Lower lobe of right lung (tissue), 2 donors: ENCODE results near the gene MBLAC1. TPM values are rescaled to one million over a fixed set of nuclear protein-coding genes. Genes with fewer than 3 reads are reported as not detected.

ENCODE experiments used
- ATAC-seq, 2 donors: fragments of 200-7000 bp; cut with Tn5 transposase; one replicate each; pipeline ENCODE4 v1.9.1; 2020 to 2022; ENCODE audit warnings: mild to moderate bottlenecking in 2 of 2, moderate library complexity in 2 of 2
- DNase-seq: peaks from one replicate; pipeline ENCODE4 v3.0.0-alpha.2; 2020
- H3K27ac ChIP-seq: fragments of 200-600 bp; one replicate; pipeline ENCODE4 v1.8.0; 2022
- H3K27me3 ChIP-seq: fragments of 200-600 bp; one replicate; pipeline ENCODE4 v1.8.0; 2022; ENCODE audit warnings: low read depth
- H3K36me3 ChIP-seq: fragments of 200-600 bp; one replicate; pipeline ENCODE4 v1.8.0; 2022; ENCODE audit warnings: mild to moderate bottlenecking
- H3K4me1 ChIP-seq: fragments of 200-600 bp; one replicate; pipeline ENCODE4 v1.8.0; 2022
- H3K4me3 ChIP-seq: fragments of 200-600 bp; one replicate; pipeline ENCODE4 v1.8.0; 2022; ENCODE audit warnings: mild to moderate bottlenecking
- H3K9me3 ChIP-seq: fragments of 200-600 bp; one replicate; pipeline ENCODE4 v1.8.0; 2022
- intact Hi-C: fragments of 100-400 bp; cut with DNase I; formaldehyde crosslinking; loops from one replicate; pipeline ENCODE4 v1.11.0; 2022
- total RNA-seq: library from RNA; stranded (reverse); fragmentation: NEBNext Ultra II Directional; extraction: Animal tissue kit (Norgen Biotek cat#: 25700); gene quantifications from one replicate; pipeline ENCODE4 v1.2.1, GENCODE V29; 2021
- TF ChIP-seq, protein P1 (sequence below): fragments of 200-600 bp; IDR thresholded peaks from one replicate; pipeline ENCODE4 v1.8.0; 2022; ENCODE audit warnings: antibody characterized with exemption, mild to moderate bottlenecking
- donor health status: DM: no; HTN: yes; CAD: no; lungs with severe emphysema.

Gene MBLAC1
- total RNA-seq, 1 donor from 2014 or later = 2.7 TPM

- DNase-seq (peak; percentile 93), ATAC-seq (peak; percentile 95 to 96)
- intact Hi-C loops = no loop called here
- H3K4me1 ChIP-seq = peaks cover 24% of the 10 kb centered on the region
- H3K36me3 ChIP-seq = peaks cover 68% of the 10 kb centered on the region
- peak overlapping the region; percentile 97 for H3K4me3 ChIP-seq
- no peaks in the 10 kb centered on the region for H3K27me3 ChIP-seq
- TF ChIP-seq, protein P1, sequence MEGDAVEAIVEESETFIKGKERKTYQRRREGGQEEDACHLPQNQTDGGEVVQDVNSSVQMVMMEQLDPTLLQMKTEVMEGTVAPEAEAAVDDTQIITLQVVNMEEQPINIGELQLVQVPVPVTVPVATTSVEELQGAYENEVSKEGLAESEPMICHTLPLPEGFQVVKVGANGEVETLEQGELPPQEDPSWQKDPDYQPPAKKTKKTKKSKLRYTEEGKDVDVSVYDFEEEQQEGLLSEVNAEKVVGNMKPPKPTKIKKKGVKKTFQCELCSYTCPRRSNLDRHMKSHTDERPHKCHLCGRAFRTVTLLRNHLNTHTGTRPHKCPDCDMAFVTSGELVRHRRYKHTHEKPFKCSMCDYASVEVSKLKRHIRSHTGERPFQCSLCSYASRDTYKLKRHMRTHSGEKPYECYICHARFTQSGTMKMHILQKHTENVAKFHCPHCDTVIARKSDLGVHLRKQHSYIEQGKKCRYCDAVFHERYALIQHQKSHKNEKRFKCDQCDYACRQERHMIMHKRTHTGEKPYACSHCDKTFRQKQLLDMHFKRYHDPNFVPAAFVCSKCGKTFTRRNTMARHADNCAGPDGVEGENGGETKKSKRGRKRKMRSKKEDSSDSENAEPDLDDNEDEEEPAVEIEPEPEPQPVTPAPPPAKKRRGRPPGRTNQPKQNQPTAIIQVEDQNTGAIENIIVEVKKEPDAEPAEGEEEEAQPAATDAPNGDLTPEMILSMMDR = no peak
- no peaks in the 10 kb centered on the region for H3K9me3 ChIP-seq
- H3K27ac ChIP-seq = peak overlapping the region; percentile 91
Measured at GRCh38 chr7:100100420-100101015, 26.2 kb upstream of the MBLAC1 start.

DNA sequence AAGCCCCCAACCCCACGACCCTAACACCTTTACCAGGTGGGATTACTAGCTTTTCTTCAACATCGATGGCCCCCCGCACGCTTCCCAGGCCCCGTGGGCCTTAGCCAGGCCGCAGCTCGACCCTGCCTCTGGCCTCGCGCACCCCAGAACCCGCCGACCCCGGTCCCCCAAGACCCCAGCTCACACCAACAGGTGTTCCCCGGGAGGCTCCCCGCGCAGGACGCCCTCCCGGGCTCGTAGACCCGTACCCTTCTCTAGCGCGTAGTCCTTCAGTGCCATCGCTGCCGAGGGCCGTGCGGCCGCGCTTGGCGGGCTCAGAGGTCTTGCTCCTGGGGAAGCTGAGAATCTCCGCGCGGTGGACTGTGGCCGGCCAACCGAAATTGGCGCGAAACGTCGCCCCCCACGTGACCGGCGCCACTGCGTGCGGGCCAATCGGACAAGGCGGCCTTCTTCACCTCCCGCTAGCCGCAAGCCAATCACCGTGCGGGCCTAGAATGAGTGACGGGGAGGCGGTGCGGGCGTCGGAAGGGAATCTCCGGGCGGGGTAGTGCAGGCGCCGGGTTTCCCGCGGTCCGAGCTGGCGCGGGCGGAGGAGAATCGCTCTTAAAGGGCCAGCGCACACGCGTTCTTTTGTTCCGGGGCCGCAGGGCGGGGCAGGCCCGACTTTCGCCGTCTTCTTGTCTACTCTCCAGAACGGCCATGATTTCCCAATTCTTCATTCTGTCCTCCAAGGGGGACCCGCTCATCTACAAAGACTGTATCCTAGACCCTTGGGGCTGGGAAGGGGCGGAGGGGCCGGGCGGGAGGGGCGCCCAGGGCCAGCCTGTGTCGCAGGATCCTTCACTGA, 25.5 kb upstream of the MBLAC1 start, which contains the start of the genes AP4M1 and MCM7:
TSS of gene AP4M1 (plus strand) at position 628 of the 847 bp plus-strand sequence. CDS start at position 700, 72 bp downstream.
TSS of gene MCM7 (minus strand) at position 382 of the 847 bp plus-strand sequence. CDS start at position 279, 103 bp downstream.
- TF ChIP-seq, protein P1 = no peak
- Histone ChIP-seq H3K4me1 (peaks cover 24% of the 10 kb centered on the region), H3K36me3 (peaks cover 68% of the 10 kb centered on the region), H3K27ac (peak within 1 kb of the TSS; percentile 91), H3K9me3 (no peaks in the 10 kb centered on the region), H3K27me3 (no peaks in the 10 kb centered on the region), H3K4me3 (peak within 1 kb of the TSS; percentile 97)
- intact Hi-C loops = no loop called here
- peak; percentile 97 for ATAC-seq
- peak; percentile 99 for DNase-seq

DNA sequence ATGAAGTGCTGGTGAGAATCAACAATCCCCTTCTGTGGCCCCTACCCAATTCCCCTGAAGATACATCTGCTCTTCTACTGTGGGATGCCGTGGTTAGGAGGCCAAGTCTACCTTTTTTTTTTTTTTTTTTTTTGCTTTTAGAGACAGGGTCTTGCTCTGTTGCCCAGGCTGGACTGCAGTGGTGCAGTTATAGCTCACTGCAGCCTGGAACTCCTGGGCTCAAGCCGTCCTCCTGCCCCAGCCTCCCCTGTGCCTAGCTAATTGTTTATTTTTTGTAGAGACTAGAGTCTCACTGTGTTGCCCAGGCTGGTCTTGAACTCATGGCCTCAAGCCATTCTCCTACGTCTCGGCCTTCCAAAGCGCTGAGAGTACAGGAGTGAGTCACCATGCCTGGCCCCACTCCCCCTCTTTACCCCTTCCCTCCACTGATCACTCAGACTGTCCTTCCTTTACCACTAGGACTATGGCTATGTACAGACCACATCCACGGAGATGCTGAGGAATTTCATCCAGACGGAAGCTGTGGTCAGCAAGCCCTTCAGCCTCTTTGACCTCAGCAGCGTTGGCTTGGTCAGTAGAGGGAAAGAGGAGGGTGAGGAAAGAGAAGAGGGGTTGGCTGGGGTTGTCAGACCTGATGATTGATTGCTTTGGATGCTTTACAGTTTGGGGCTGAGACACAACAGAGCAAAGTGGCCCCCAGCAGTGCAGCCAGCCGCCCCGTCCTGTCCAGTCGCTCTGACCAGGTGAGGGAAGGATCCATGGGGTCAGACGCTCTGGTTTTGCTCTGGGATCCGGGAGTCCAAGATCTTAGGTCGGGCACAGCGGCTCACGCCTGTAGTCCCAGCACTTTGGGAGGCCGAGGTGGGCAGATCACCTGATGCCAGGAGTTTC, 23.6 kb upstream of the MBLAC1 start:
- no peak overlapping the region for H3K4me3 ChIP-seq
- no peak overlapping the region for H3K27ac ChIP-seq
- TF ChIP-seq, protein P1 = no peak
- ATAC-seq (no peak), DNase-seq (no peak)
- intact Hi-C loops = no loop called here
- no peaks in the 10 kb centered on the region for H3K9me3 ChIP-seq
- peaks cover 68% of the 10 kb centered on the region for H3K36me3 ChIP-seq
- H3K27me3 ChIP-seq = no peaks in the 10 kb centered on the region
- peaks cover 22% of the 10 kb centered on the region for H3K4me1 ChIP-seq

DNA sequence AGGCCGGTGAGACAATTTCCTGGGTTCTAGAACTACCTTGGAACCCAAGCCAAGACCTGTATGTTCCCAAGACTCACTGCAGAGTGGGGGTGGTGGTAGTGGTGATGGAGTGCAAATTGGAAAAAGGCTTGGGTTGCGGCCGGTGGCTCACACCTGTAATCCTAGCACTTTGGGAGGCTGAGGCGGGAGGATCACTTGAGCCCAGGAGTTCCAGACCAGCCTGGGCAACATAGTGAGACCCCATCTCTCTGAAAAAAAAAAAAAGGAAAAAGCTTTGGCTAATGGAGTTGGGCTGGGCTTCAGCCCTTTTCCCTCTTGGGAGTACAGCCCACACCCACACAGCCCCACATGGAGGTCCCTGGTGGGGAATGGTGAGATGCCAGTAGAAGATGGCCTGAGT, 21.2 kb upstream of the MBLAC1 start:
- Histone ChIP-seq H3K27ac (no peak overlapping the region), H3K4me3 (no peak overlapping the region), H3K36me3 (peaks cover 78% of the 10 kb centered on the region), H3K9me3 (no peaks in the 10 kb centered on the region), H3K4me1 (peaks cover 8% of the 10 kb centered on the region), H3K27me3 (no peaks in the 10 kb centered on the region)
- TF ChIP-seq, protein P1 = no peak
- ATAC-seq = no peak
- no peak for DNase-seq
- intact Hi-C loops = no loop called here

DNA sequence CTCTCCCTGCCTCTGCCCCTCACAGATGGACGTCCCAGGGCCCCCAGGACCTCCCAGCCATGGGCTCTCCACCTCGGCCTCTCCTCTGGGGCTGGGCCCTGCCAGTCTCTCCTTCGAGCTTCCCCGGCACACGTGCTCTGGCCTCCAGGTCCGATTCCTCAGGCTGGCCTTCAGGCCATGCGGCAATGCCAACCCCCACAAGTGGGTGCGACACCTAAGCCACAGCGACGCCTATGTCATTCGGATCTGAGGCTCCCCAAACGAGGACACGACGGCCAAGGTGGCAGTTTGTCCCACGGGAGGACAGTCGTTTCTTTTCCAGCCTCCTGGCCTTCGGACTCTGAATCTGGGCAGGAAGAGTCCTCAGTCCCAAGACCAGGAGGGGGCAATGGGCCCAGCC, 20.1 kb upstream of the MBLAC1 start:
- peaks cover 8% of the 10 kb centered on the region for H3K4me1 ChIP-seq
- H3K27me3 ChIP-seq = no peaks in the 10 kb centered on the region
- ATAC-seq = no peak
- no peak overlapping the region for H3K27ac ChIP-seq
- H3K4me3 ChIP-seq = no peak overlapping the region
- no peak for DNase-seq
- TF ChIP-seq, protein P1 = no peak
- H3K36me3 ChIP-seq = peaks cover 89% of the 10 kb centered on the region
- intact Hi-C loops = no loop called here
- H3K9me3 ChIP-seq = no peaks in the 10 kb centered on the region
